K562 treated with DMSO at 1 percent for 12 hours (cell line): ENCODE results near the gene ZNF219. TPM values are rescaled to one million over a fixed set of nuclear protein-coding genes. Genes with fewer than 3 reads are reported as not detected.

Experiments
- total RNA-seq: library from RNA; unstranded; fragments of 300-600 nt; gene quantifications from 2 replicates; pipeline ENCODE4 v1.2.3, GENCODE V29; 2022; ENCODE audit not compliant: insufficient read depth

Gene ZNF219
- total RNA-seq: 12.6 and 13.9 TPM in 2 replicates

DNA sequence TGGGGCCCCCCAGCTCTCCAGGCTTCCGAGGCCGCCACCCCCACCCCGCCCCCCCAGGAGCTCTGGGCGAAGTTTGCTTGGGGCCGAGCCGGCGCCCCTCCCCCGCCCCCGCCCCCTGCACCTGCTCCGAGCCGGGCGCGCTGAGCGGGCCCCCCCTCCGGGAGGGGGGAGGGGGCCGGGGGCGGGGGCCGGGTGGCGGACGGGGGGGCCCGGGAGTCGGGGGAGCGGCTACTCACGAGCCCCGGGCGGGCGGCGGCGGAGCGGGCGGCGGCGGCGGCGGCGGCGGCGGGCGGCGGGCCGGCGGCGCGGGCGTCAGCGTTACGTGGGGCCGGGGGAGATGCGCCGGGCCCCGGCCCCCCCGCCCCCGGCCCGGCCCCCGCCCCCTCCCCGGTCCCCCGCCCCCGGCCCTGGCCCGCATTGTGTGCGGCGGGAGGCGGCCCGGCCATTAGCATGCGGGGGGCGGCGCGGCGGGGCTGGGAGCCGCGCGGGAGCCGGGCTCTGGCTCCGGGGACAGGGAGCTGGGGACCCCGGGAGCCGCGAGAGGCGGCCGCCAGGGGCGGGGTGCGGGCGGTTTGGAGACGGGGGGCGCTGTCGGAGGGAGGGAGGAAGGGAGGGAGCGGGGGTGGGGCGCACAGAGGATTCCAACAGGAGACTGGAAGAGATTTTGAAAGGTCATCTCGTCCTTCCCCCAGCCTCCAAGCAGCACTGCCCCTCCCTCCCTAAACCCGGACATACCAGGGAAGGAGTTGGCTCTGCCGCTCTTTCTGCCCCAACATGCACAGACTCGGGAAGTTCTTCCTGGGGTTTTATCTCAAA is at the start of gene ZNF219:
Gene ZNF219 (minus strand): TSS at position 580 of the 816 bp plus-strand sequence. CDS start 5,064 bp downstream, outside the sequence.

DNA sequence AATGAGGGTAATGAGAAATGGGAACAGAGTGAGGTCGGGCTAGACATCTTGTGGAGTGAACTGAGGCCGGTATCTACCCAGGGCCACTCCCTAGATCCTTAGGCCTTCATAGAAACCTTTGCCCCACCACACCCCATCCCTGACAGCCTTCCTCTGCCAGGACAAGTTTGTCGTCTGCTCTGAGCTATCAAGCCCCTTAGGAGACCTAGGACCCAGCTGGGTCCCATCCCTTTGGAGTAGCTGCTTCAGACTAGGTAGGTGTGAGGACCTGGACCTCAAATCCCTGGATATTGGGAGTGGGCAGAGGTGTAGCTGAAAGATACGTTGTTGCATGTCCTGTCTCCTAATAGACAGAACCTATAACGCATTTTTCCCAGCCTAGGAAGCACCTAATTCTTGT is 2.5 kb upstream of the ZNF219 start, which contains the start of gene TMEM253:
Gene TMEM253 (plus strand): TSS at position 136 of the 400 bp plus-strand sequence. CDS start 278 bp downstream, outside the sequence.

DNA sequence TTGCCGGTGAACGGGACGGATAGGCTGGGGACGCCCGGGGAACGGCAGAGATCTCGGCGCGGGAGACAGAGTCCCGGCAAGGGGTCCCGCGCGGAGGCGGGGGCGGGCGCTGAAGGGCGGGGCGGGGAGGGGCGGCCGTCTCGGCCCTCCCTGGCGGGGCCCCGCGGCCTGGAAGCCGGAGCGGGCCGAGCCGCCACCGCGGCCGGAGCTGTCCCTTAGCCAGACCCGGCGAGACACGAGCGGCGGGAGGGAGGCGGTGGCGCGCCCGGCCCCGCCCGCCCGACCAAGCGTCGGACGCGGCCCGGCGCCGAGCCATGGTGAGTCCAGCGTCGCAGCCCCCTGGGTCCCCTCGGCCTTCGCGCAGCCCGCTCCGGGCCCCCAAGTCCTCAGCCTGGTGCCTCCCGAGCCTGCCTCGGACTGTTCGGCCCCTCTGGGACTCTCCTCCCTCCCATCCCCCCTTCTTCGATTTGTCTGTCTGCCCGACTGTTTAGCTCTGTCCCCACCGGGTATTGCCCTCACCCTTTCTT is 28.3 kb downstream of the ZNF219 start, which contains the start of gene ARHGEF40:
Gene ARHGEF40 (plus strand): TSS at position 222 of the 527 bp plus-strand sequence. CDS start 93 bp downstream, at position 315.

DNA sequence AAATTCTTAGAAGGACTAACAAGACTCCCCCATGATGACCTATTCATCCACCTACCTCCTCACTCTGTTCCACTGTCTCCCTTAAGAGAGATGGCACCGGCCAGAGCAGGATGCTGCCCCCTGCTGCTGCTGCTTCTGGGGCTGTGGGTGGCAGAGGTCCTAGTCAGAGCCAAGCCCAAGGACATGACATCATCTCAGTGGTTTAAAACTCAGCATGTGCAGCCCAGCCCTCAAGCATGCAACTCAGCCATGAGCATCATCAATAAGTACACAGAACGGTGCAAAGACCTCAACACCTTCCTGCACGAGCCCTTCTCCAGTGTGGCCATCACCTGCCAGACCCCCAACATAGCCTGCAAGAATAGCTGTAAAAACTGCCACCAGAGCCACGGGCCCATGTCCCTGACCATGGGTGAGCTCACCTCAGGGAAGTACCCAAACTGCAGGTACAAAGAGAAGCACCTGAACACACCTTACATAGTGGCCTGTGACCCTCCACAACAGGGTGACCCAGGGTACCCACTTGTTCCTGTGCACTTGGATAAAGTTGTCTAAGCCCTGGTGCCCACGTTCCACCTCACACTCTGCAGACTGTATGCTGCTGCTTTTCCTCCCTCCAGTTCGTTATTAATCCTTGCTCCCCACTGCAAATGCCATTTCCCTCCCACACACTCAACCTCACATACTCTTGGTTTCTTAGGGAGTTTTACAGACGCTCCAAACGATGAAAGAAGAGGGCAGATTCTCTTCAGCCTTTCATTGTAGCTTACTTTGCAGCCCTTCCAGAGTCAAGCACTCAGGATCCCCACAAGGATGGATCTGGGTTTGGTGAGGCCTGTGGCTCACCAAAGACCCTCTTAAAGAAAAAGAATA is 40.4 kb downstream of the ZNF219 start, which contains the start of gene RNASE8:
Gene RNASE8 (plus strand): TSS at position 20 of the 873 bp plus-strand sequence. CDS start 71 bp downstream, at position 91.

DNA sequence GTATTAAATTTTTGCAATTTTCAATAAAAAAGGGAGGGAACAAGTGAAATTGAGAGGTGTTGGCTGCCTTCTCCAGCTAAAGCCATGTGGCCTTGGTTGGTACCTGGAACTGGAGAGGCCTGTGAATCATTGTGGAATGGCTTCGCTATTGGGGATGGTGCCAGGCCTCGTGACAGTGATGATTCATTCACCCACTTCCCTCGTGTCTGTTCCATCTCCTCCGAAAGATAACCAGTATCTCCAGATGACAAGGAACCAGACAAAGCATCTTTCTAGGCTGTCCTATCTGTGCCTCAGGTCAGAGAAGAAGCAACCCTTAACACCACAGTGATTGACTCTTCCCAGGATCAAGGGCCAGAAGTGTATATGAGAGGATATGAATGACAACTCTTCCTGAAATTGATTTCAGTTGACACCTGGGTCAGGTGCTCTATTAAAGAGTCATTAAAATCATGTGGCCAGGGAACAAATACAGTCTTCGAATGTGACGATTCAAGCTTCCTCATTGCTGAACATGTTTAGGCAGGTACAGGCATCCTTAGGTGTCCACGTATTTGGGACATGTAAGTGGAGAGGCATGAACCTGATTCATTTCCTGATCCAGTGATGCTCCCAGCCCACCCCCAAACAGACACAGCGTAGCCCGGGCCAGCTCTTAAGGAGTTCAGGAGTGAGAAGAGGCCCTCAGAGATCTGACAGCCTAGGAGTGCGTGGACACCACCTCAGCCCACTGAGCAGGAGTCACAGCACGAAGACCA is 56.6 kb downstream of the ZNF219 start, which contains the start of gene RNASE7:
Gene RNASE7 (plus strand): TSS at position 687 of the 758 bp plus-strand sequence. CDS start 631 bp downstream, outside the sequence.

Other genes starting within 250 kb of the ZNF219 start
- not detected in 2 replicates for gene RNASE3, start 207.3 kb downstream of the ZNF219 start, total RNA-seq
- gene RNASE2, start 143.2 kb downstream of the ZNF219 start, total RNA-seq: not detected in 2 replicates
- gene METTL17, start 108.7 kb downstream of the ZNF219 start, total RNA-seq: 48.4 and 84.8 TPM in 2 replicates
- gene SLC39A2, start 99.4 kb downstream of the ZNF219 start, total RNA-seq: 0.53 TPM in 1 of 2 replicates, not detected in the other
- 44.8 and 82.9 TPM in 2 replicates for gene NDRG2, start 73.6 kb downstream of the ZNF219 start, total RNA-seq
- gene TPPP2, start 68.4 kb downstream of the ZNF219 start, total RNA-seq: not detected in 2 replicates
- not detected in 2 replicates for gene RNASE13, start 63.8 kb downstream of the ZNF219 start, total RNA-seq
- gene RNASE7, start 56.3 kb downstream of the ZNF219 start, total RNA-seq: not detected in 2 replicates
- not detected in 2 replicates for gene RNASE8, start 40.8 kb downstream of the ZNF219 start, total RNA-seq
- 5.1 and 8.3 TPM in 2 replicates for gene ARHGEF40, start 28.4 kb downstream of the ZNF219 start, total RNA-seq
- gene TMEM253, start 2.4 kb upstream of the ZNF219 start, total RNA-seq: not detected in 2 replicates
- not detected in 2 replicates for gene OR5AU1, start 57.4 kb upstream of the ZNF219 start, total RNA-seq
- 448 and 511 TPM in 2 replicates for gene HNRNPC, start 170.8 kb upstream of the ZNF219 start, total RNA-seq
- gene RPGRIP1, start 181.4 kb upstream of the ZNF219 start, total RNA-seq: 2.9 TPM in 1 of 2 replicates, not detected in the other